ENCODE results near the gene RBM15.

Gene RBM15

GRCh38 chr1:110338886-110339406 lies at the start of gene RBM15:
RBM15 (plus strand) TSS chr1:110339377; CDS start chr1:110339406, 29 bp downstream.
- H3K4me3 ChIP-seq (ENCODE audit: low read depth, low read length), result peak within 1 kb of the TSS; percentile 81
- peak; percentile 86 for TF ChIP-seq MAX (IDR thresholded peaks at IDR 0.05; ENCODE audit: low read depth, low read length)
- no peak for TF ChIP-seq MYC (IDR thresholded peaks at IDR 0.05; ENCODE audit: low read depth, low read length)
- peak; percentile 99 for DNase-seq (ENCODE audit: low read depth)

- TF ChIP-seq CTCF (IDR thresholded peaks at IDR 0.05; ENCODE audit: low read depth, low read length) (no peak), MAX (IDR thresholded peaks at IDR 0.05; ENCODE audit: low read depth, low read length) (no peak), MYC (IDR thresholded peaks at IDR 0.05; ENCODE audit: low read depth, low read length) (no peak), POLR2A (IDR thresholded peaks at IDR 0.05; ENCODE audit: extremely low read depth, insufficient read length) (no peak)
- H3K4me3 ChIP-seq (ENCODE audit: low read depth, low read length), result no peak overlapping the region
- DNase-seq (ENCODE audit: low read depth), result no peak
Measured at GRCh38 chr1:110291241-110292030, 47.7 kb upstream of the RBM15 start.

GRCh38 chr1:110292031-110292741 lies 47.0 kb upstream of the RBM15 start:
- H3K4me3 ChIP-seq (ENCODE audit: low read depth, low read length), result no peak overlapping the region
- DNase-seq (ENCODE audit: low read depth), result peak; percentile 44
- TF ChIP-seq MAX (IDR thresholded peaks at IDR 0.05; ENCODE audit: low read depth, low read length) (no peak), MYC (IDR thresholded peaks at IDR 0.05; ENCODE audit: low read depth, low read length) (no peak), POLR2A (IDR thresholded peaks at IDR 0.05; ENCODE audit: extremely low read depth, insufficient read length) (no peak)

- no peak overlapping the region for H3K4me3 ChIP-seq (ENCODE audit: low read depth, low read length)
- DNase-seq (ENCODE audit: low read depth), result no peak
- TF ChIP-seq POLR2A (IDR thresholded peaks at IDR 0.05; ENCODE audit: extremely low read depth, insufficient read length) (no peak), MYC (IDR thresholded peaks at IDR 0.05; ENCODE audit: low read depth, low read length) (no peak), MAX (IDR thresholded peaks at IDR 0.05; ENCODE audit: low read depth, low read length) (no peak), CTCF (IDR thresholded peaks at IDR 0.05; ENCODE audit: low read depth, low read length) (no peak)
Measured at GRCh38 chr1:110293601-110294104, 45.5 kb upstream of the RBM15 start.

GRCh38 chr1:110294308-110294707 lies 44.9 kb upstream of the RBM15 start:
- no peak overlapping the region for H3K4me3 ChIP-seq (ENCODE audit: low read depth, low read length)
- no peak for DNase-seq (ENCODE audit: low read depth)
- TF ChIP-seq POLR2A (IDR thresholded peaks at IDR 0.05; ENCODE audit: extremely low read depth, insufficient read length), result no peak
- no peak for TF ChIP-seq MYC (IDR thresholded peaks at IDR 0.05; ENCODE audit: low read depth, low read length)
- TF ChIP-seq MAX (IDR thresholded peaks at IDR 0.05; ENCODE audit: low read depth, low read length), result no peak
- no peak for TF ChIP-seq CTCF (IDR thresholded peaks at IDR 0.05; ENCODE audit: low read depth, low read length)

GRCh38 chr1:110298991-110299390 lies 40.2 kb upstream of the RBM15 start:
- H3K4me3 ChIP-seq (ENCODE audit: low read depth, low read length), result no peak overlapping the region
- DNase-seq (ENCODE audit: low read depth), result no peak
- TF ChIP-seq MAX (IDR thresholded peaks at IDR 0.05; ENCODE audit: low read depth, low read length), result no peak
- no peak for TF ChIP-seq CTCF (IDR thresholded peaks at IDR 0.05; ENCODE audit: low read depth, low read length)
- no peak for TF ChIP-seq MYC (IDR thresholded peaks at IDR 0.05; ENCODE audit: low read depth, low read length)
- no peak for TF ChIP-seq POLR2A (IDR thresholded peaks at IDR 0.05; ENCODE audit: extremely low read depth, insufficient read length)

Measured in NB4 (cell line).